HL-60 (cell line): ENCODE data around the gene LY86.

Source experiments
- GABPA ChIP-seq: IDR thresholded peaks from 2 replicates; pipeline ENCODE4 v1.6.1; 2012; ENCODE audit warnings: low read depth
- POLR2AphosphoS5 ChIP-seq: IDR thresholded peaks from 2 replicates; pipeline ENCODE4 v1.6.1; 2012; ENCODE audit warnings: low read depth
- TF ChIP-seq, protein P1 (sequence below): IDR thresholded peaks from one replicate; pipeline ENCODE4 v1.5.1; 2011; ENCODE audit warnings: low read length, control low read depth, inconsistent platforms; ENCODE audit not compliant: insufficient read depth
- TF ChIP-seq, protein P2 (sequence below): IDR thresholded peaks from 2 replicates; pipeline ENCODE4 v1.6.1; 2012; ENCODE audit warnings: low read depth; ENCODE audit not compliant: insufficient replicate concordance

DNA sequence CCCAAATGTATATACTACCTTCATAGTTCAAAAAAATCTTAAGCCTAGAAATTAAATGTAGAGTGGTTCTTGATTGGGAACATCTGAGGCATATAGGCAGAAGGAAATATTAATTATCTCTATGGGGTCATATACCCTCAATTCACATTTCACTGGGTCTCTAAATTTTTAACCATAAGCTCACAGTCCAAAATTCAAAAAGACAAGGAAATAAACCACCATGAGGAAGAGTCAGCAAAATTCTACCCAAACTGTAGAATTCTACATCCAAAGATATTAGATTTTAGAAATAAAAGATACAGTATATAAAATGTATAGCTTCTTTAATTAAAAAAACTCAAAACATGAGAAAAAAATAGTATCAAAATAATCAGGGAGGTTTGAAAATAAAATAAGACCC lies 15.5 kb downstream of the LY86 start:
- no peak for TF ChIP-seq POLR2AphosphoS5
- TF ChIP-seq, protein P1, sequence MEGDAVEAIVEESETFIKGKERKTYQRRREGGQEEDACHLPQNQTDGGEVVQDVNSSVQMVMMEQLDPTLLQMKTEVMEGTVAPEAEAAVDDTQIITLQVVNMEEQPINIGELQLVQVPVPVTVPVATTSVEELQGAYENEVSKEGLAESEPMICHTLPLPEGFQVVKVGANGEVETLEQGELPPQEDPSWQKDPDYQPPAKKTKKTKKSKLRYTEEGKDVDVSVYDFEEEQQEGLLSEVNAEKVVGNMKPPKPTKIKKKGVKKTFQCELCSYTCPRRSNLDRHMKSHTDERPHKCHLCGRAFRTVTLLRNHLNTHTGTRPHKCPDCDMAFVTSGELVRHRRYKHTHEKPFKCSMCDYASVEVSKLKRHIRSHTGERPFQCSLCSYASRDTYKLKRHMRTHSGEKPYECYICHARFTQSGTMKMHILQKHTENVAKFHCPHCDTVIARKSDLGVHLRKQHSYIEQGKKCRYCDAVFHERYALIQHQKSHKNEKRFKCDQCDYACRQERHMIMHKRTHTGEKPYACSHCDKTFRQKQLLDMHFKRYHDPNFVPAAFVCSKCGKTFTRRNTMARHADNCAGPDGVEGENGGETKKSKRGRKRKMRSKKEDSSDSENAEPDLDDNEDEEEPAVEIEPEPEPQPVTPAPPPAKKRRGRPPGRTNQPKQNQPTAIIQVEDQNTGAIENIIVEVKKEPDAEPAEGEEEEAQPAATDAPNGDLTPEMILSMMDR = no peak
- TF ChIP-seq GABPA = no peak
- TF ChIP-seq, protein P2, sequence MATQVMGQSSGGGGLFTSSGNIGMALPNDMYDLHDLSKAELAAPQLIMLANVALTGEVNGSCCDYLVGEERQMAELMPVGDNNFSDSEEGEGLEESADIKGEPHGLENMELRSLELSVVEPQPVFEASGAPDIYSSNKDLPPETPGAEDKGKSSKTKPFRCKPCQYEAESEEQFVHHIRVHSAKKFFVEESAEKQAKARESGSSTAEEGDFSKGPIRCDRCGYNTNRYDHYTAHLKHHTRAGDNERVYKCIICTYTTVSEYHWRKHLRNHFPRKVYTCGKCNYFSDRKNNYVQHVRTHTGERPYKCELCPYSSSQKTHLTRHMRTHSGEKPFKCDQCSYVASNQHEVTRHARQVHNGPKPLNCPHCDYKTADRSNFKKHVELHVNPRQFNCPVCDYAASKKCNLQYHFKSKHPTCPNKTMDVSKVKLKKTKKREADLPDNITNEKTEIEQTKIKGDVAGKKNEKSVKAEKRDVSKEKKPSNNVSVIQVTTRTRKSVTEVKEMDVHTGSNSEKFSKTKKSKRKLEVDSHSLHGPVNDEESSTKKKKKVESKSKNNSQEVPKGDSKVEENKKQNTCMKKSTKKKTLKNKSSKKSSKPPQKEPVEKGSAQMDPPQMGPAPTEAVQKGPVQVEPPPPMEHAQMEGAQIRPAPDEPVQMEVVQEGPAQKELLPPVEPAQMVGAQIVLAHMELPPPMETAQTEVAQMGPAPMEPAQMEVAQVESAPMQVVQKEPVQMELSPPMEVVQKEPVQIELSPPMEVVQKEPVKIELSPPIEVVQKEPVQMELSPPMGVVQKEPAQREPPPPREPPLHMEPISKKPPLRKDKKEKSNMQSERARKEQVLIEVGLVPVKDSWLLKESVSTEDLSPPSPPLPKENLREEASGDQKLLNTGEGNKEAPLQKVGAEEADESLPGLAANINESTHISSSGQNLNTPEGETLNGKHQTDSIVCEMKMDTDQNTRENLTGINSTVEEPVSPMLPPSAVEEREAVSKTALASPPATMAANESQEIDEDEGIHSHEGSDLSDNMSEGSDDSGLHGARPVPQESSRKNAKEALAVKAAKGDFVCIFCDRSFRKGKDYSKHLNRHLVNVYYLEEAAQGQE = no peak
